HG03521 (cell line): ENCODE data around the gene GRIK4.
"Not testable (repeated sequence)": the region's sequence is repeated elsewhere in the genome, so short reads cannot be mapped to it uniquely, and the experiment has no call there.

Source experiments
- ATAC-seq: cut with Tn5 transposase; IDR thresholded peaks from one replicate; pipeline ENCODE4 v1.9.1; 2021; ENCODE audit warnings: mild to moderate bottlenecking, moderate library complexity; ENCODE audit not compliant: unreplicated experiment

The GRIK4 gene

GRCh38 chr11:120511116-120511819 is at the start of gene GRIK4:
Gene GRIK4, plus strand, starts transcription at chr11:120511748. Its CDS starts 148,571 bp downstream, at chr11:120660319.
- ATAC-seq = peak; percentile 80

- no peak for ATAC-seq
Observed at GRCh38 chr11:120462825-120463224, 48.7 kb upstream of the GRIK4 start.

- ATAC-seq = no peak
Observed at GRCh38 chr11:120465921-120466534, 45.5 kb upstream of the GRIK4 start.

- ATAC-seq = no peak
Observed at GRCh38 chr11:120467627-120468026, 43.9 kb upstream of the GRIK4 start.

GRCh38 chr11:120471131-120471530 is 40.4 kb upstream of the GRIK4 start:
- no peak for ATAC-seq

GRCh38 chr11:120471994-120472393 is 39.6 kb upstream of the GRIK4 start:
- ATAC-seq = no peak

GRCh38 chr11:120473503-120473902 is 38.0 kb upstream of the GRIK4 start:
- ATAC-seq = no peak

GRCh38 chr11:120482149-120482548 is 29.4 kb upstream of the GRIK4 start:
- no peak for ATAC-seq

- no peak for ATAC-seq
Observed at GRCh38 chr11:120484722-120485121, 26.8 kb upstream of the GRIK4 start.

GRCh38 chr11:120486138-120486537 is 25.4 kb upstream of the GRIK4 start:
- no peak for ATAC-seq

GRCh38 chr11:120489799-120490198 is 21.7 kb upstream of the GRIK4 start:
- no peak for ATAC-seq

GRCh38 chr11:120492486-120492885 is 19.1 kb upstream of the GRIK4 start:
- no peak for ATAC-seq

GRCh38 chr11:120494595-120494994 is 17.0 kb upstream of the GRIK4 start:
- ATAC-seq = no peak

GRCh38 chr11:120499088-120499487 is 12.5 kb upstream of the GRIK4 start:
- no peak for ATAC-seq

GRCh38 chr11:120499859-120500258 is 11.7 kb upstream of the GRIK4 start:
- no peak for ATAC-seq

GRCh38 chr11:120500414-120501071 is 11.0 kb upstream of the GRIK4 start:
- no peak for ATAC-seq

- no peak for ATAC-seq
Observed at GRCh38 chr11:120501440-120501839, 10.1 kb upstream of the GRIK4 start.

- ATAC-seq = no peak
Observed at GRCh38 chr11:120501976-120502755, 9.4 kb upstream of the GRIK4 start.

- ATAC-seq = not testable (repeated sequence)
Observed at GRCh38 chr11:120503529-120503928, 8.0 kb upstream of the GRIK4 start.

- ATAC-seq = no peak
Observed at GRCh38 chr11:120505801-120506425, 5.6 kb upstream of the GRIK4 start.
